SK-N-SH (cell line): ENCODE results near the gene IRF2BP2. TPM values are rescaled to one million over a fixed set of nuclear protein-coding genes. Genes with fewer than 3 reads are reported as not detected.

Experiments used
- CTCF ChIA-PET: fragments of 300-600, 350-600 bp; formaldehyde crosslinking; extraction: SDS; loops from one replicate; lab custom pipeline; 2021; lab: Yijun Ruan, JAX
- POLR2A ChIA-PET: fragments of 350-600 bp; sonication (Branson Sonifier 250); formaldehyde crosslinking; extraction: SDS; loops from one replicate; lab custom pipeline; 2020; ENCODE audit warnings: antibody characterized with exemption, inconsistent platforms; lab: Yijun Ruan, JAX
- DNase-seq: peaks from one replicate; pipeline ENCODE4 v3.0.0; 2012
- H2AFZ ChIP-seq: fragments of 200-600 bp; sonication (generic); 2 replicates; pipeline ENCODE4 v1.8.1; 2016; ENCODE audit warnings: antibody characterized with exemption, mild to moderate bottlenecking, low read depth
- H3F3A ChIP-seq: fragments of 200-600 bp; sonication (generic); replicated peaks from 2 replicates; pipeline ENCODE3; 2016; ENCODE audit warnings: antibody characterized with exemption, mild to moderate bottlenecking; ENCODE audit not compliant: insufficient read depth
- H3K27ac ChIP-seq, 2 experiments: fragments of 200-500 bp in 1 of 2; fragments of 200-600 bp in 1 of 2; sonication (Bioruptor generic) in 1 of 2; sonication (generic), shearing (Covaris generic) in 1 of 2; 2 replicates each; pipeline versions ENCODE4 v1.5.1 to v1.6.1; 2014 to 2016; ENCODE audit warnings: low read depth in 2 of 2, inconsistent platforms in 1 of 2, low read length in 1 of 2, mild to moderate bottlenecking in 1 of 2, mixed read lengths in 1 of 2
- H3K27me3 ChIP-seq: fragments of 200-600 bp; sonication (generic), shearing (Covaris generic); 2 replicates; pipeline ENCODE4 v1.6.1; 2016; ENCODE audit warnings: mixed run types; ENCODE audit not compliant: insufficient read depth
- H3K36me3 ChIP-seq, 2 experiments: fragments of 200-500 bp in 1 of 2; fragments of 200-600 bp in 1 of 2; sonication (Bioruptor generic) in 1 of 2; sonication (generic) in 1 of 2; replicated peaks in 1 of 2; 2 replicates each; pipeline versions ENCODE3 to v1.5.1; 2014 to 2016; ENCODE audit warnings: low read length in 1 of 2, mild to moderate bottlenecking in 1 of 2; ENCODE audit not compliant: insufficient read depth in 2 of 2, control insufficient read depth in 1 of 2
- H3K4me1 ChIP-seq, 2 experiments: fragments of 200-500 bp in 1 of 2; fragments of 200-600 bp in 1 of 2; sonication (Bioruptor generic) in 1 of 2; sonication (generic), shearing (Covaris generic) in 1 of 2; 2 replicates each; pipeline versions ENCODE4 v1.5.1 to v1.6.1; 2014 to 2016; ENCODE audit warnings: low read depth in 1 of 2, low read length in 1 of 2, mixed run types in 1 of 2; ENCODE audit not compliant: insufficient read depth in 2 of 2, control insufficient read depth in 1 of 2
- H3K4me2 ChIP-seq: fragments of 200-600 bp; sonication (generic), shearing (Covaris generic); 2 replicates; pipeline ENCODE4 v1.6.1; 2017; ENCODE audit warnings: mixed run types
- H3K4me3 ChIP-seq, 2 experiments: fragments of 200-500 bp in 1 of 2; fragments of 200-600 bp in 1 of 2; sonication (Bioruptor generic) in 1 of 2; sonication (generic), shearing (Covaris generic) in 1 of 2; 2 replicates each; pipeline versions ENCODE4 v1.5.1 to v1.8.1; 2014 to 2016; ENCODE audit warnings: low read depth in 2 of 2, inconsistent platforms in 1 of 2, low read length in 1 of 2, mild to moderate bottlenecking in 1 of 2, mixed read lengths in 1 of 2, moderate library complexity in 1 of 2
- H3K79me2 ChIP-seq: fragments of 200-600 bp; sonication (generic); 2 replicates; pipeline ENCODE4 v1.8.1; 2017; ENCODE audit warnings: mild to moderate bottlenecking; ENCODE audit not compliant: insufficient read depth
- H3K9ac ChIP-seq: fragments of 200-600 bp; sonication (generic); 2 replicates; pipeline ENCODE4 v1.6.1; 2017; ENCODE audit warnings: mixed run types
- H3K9me2 ChIP-seq: fragments of 200-600 bp; sonication (generic); 2 replicates; pipeline ENCODE4 v1.6.1; 2017; ENCODE audit warnings: mixed run types
- H3K9me3 ChIP-seq: fragments of 200-600 bp; sonication (generic); 2 replicates; pipeline ENCODE4 v1.6.1; 2017; ENCODE audit warnings: mixed run types, mild to moderate bottlenecking, moderate library complexity
- H4K20me1 ChIP-seq: fragments of 200-600 bp; sonication (generic); 2 replicates; pipeline ENCODE4 v1.6.1; 2017; ENCODE audit warnings: mild to moderate bottlenecking, mixed run types; ENCODE audit not compliant: insufficient read depth
- CHD2 ChIP-seq: fragments of 150-350 bp; IDR thresholded peaks from 2 replicates; pipeline ENCODE4 v1.6.1; 2018; ENCODE audit warnings: low read length; ENCODE audit not compliant: partially characterized antibody
- EP300 ChIP-seq, 2 experiments: IDR thresholded peaks; 2 replicates each; pipeline versions ENCODE4 v1.4.0 to v1.6.1; 2012; ENCODE audit warnings: borderline replicate concordance in 1 of 2, low read depth in 1 of 2, low read length in 1 of 2
- EZH2phosphoT487 ChIP-seq: fragments of 200-600 bp; sonication (generic); IDR thresholded peaks from 2 replicates; pipeline ENCODE4 v1.6.1; 2017; ENCODE audit warnings: low read depth, mixed run types, mild to moderate bottlenecking, antibody characterized with exemption, moderate library complexity, borderline replicate concordance
- FOXM1 ChIP-seq: IDR thresholded peaks from 2 replicates; pipeline ENCODE4 v1.4.0; 2012; ENCODE audit warnings: low read depth, mild to moderate bottlenecking
- GABPA ChIP-seq: IDR thresholded peaks from 2 replicates; pipeline ENCODE4 v1.4.0; 2012; ENCODE audit warnings: low read depth, mild to moderate bottlenecking
- GATA2 ChIP-seq: sonication (generic); formaldehyde crosslinking; IDR thresholded peaks from 2 replicates; pipeline ENCODE4 v1.5.0; 2020; ENCODE audit warnings: mild to moderate bottlenecking, missing genetic modification reagents
- JUND ChIP-seq: IDR thresholded peaks from 2 replicates; pipeline ENCODE4 v1.4.0; 2012
- MAX ChIP-seq: IDR thresholded peaks from 2 replicates; pipeline ENCODE4 v1.4.0; 2012; ENCODE audit warnings: low read depth
- MEF2A ChIP-seq: IDR thresholded peaks from 2 replicates; pipeline ENCODE4 v1.4.0; 2012; ENCODE audit warnings: low read depth, borderline replicate concordance
- NFIC ChIP-seq: IDR thresholded peaks from 2 replicates; pipeline ENCODE4 v1.4.0; 2012; ENCODE audit warnings: borderline replicate concordance
- NRF1 ChIP-seq: IDR thresholded peaks from 2 replicates; pipeline ENCODE4 v1.6.1; 2012; ENCODE audit warnings: low read depth, mild to moderate bottlenecking, low read length
- RAD21 ChIP-seq: IDR thresholded peaks from 2 replicates; pipeline ENCODE4 v1.6.1; 2012; ENCODE audit warnings: mild to moderate bottlenecking, low read length
- RCOR1 ChIP-seq: fragments of 150-350 bp; IDR thresholded peaks from 2 replicates; pipeline ENCODE4 v1.6.1; 2017; ENCODE audit warnings: antibody characterized with exemption, low read length
- REST ChIP-seq: IDR thresholded peaks from 2 replicates; pipeline ENCODE4 v1.6.1; 2012; ENCODE audit warnings: mild to moderate bottlenecking, low read depth, low read length, moderate library complexity
- RXRA ChIP-seq: IDR thresholded peaks from 2 replicates; pipeline ENCODE4 v1.4.0; 2012; ENCODE audit warnings: low read depth, mild to moderate bottlenecking, borderline replicate concordance
- SIN3A ChIP-seq: IDR thresholded peaks from 2 replicates; pipeline ENCODE4 v1.6.1; 2012; ENCODE audit warnings: low read depth, mild to moderate bottlenecking, low read length, moderate library complexity, borderline replicate concordance
- SMC3 ChIP-seq: IDR thresholded peaks from 2 replicates; pipeline ENCODE4 v1.6.1; 2012; ENCODE audit warnings: low read depth, low read length, improper control_type of control experiment
- TAF1 ChIP-seq: IDR thresholded peaks from 2 replicates; pipeline ENCODE4 v1.6.1; 2012; ENCODE audit warnings: low read depth, mild to moderate bottlenecking, low read length, moderate library complexity, borderline replicate concordance
- TCF12 ChIP-seq: IDR thresholded peaks from 2 replicates; pipeline ENCODE4 v1.4.0; 2012
- TEAD4 ChIP-seq: IDR thresholded peaks from 2 replicates; pipeline ENCODE4 v1.4.0; 2012; ENCODE audit warnings: mild to moderate bottlenecking, borderline replicate concordance; ENCODE audit not compliant: insufficient read depth
- USF2 ChIP-seq: fragments of 150-350 bp; IDR thresholded peaks from 2 replicates; pipeline ENCODE4 v1.6.1; 2017; ENCODE audit warnings: antibody characterized with exemption, low read length, low read depth, borderline replicate concordance
- YY1 ChIP-seq: IDR thresholded peaks from 2 replicates; pipeline ENCODE4 v1.4.0; 2012; ENCODE audit warnings: low read depth, mild to moderate bottlenecking
- WGBS: methylation state at CpG from one replicate; pipeline ENCODE4 v1.1.6; 2017; ENCODE audit warnings: low lambda C conversion rate; 5-methylcytosine and 5-hydroxymethylcytosine counted together
- polyA plus RNA-seq, 3 experiments: library from polyadenylated mRNA; depleted of rRNA; stranded (reverse); fragments of >200 nt; gene quantifications; 2 replicates each; pipeline ENCODE4 v1.2.3, GENCODE V29; 2012
- TF ChIP-seq, protein P1 (sequence below): IDR thresholded peaks from 2 replicates; pipeline ENCODE4 v1.4.0; 2012; ENCODE audit warnings: low read depth, borderline replicate concordance
- TF ChIP-seq, protein P2 (sequence below): fragments of 200-600 bp; sonication (generic); IDR thresholded peaks from 2 replicates; pipeline ENCODE4 v1.6.1; 2017; ENCODE audit warnings: antibody characterized with exemption, mild to moderate bottlenecking, moderate library complexity
- TF ChIP-seq, protein P3 (sequence below): IDR thresholded peaks from 2 replicates; pipeline ENCODE4; 2012

Gene IRF2BP2
- polyA plus RNA-seq, 1 of the 3 experiments (the other 2 are of a cell fraction): 73.9 TPM

DNA sequence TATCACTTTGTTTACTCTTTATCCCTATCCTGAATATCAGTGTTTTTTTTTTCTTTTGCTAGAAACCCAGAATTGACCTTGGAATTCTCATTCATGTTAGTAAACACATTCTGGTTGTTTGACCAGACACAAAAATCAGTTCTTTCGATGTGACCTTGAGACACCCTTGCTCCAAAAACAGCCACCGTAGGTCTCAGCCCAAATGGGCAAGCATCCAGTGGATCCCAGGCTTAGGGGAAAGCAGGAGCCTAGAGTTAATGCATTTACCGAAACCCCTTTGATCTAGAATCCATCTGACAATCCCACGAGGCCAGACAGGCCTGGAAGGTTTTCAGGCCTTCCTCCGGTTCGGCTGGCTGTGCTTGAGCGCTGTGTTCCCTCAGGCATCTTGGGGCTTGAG lies 47.6 kb downstream of the IRF2BP2 start:
- H3K9me3 ChIP-seq: no peaks in the 10 kb centered on the region
- H3K4me3 ChIP-seq: no peak overlapping the region
- ChIA-PET POLR2A (interaction anchor here (1.0 to 1.4 kb wide), 2 partner anchors 9 to 17 kb away, joined by 4 to 8 read pairs; no protein-coding TSS in a partner anchor), CTCF (interaction anchor here (0.9 to 2.8 kb wide), 4 partner anchors 9 to 44 kb away, joined by 3 to 10 read pairs (median 6); no protein-coding TSS in a partner anchor)
- no peaks in the 10 kb centered on the region for H4K20me1 ChIP-seq
- no peak overlapping the region for H3K9ac ChIP-seq
- H3K79me2 ChIP-seq: no peaks in the 10 kb centered on the region; the same call in 1 of the 2 replicates
- no peaks in the 10 kb centered on the region for H3K9me2 ChIP-seq
- no peaks in the 10 kb centered on the region for H3K36me3 ChIP-seq
- no peak overlapping the region for H2AFZ ChIP-seq
- 62% methylated on average over 7 of the region's 7 CpGs for WGBS
- H3K27ac ChIP-seq: peak overlapping the region in 1 of 2 experiments; percentile 97; a peak in 2 of 4 replicates
- peak; percentile 75 for DNase-seq
- H3F3A ChIP-seq: peaks cover 3% of the 10 kb centered on the region
- no peaks in the 10 kb centered on the region for H3K27me3 ChIP-seq
- no peak overlapping the region for H3K4me2 ChIP-seq
- peaks cover 11 to 52% of the 10 kb centered on the region in 2 experiments; a peak in 3 of 4 replicates for H3K4me1 ChIP-seq
- TF ChIP-seq RAD21 (peak; percentile 45), EP300 (IDR thresholded peaks at IDR 0.05; ENCODE audit: borderline replicate concordance in 1 of 2, low read depth in 1 of 2, low read length in 1 of 2) (peak in 1 of 2 experiments; percentile 95; a peak in 2 of 4 replicates), MEF2A (no peak), GATA2 (CRISPR knock-in tag) (peak; percentile 74), REST (no peak), CHD2 (peak; percentile 77), MAX (no peak), YY1 (no peak), EZH2phosphoT487 (no peak), NRF1 (no peak), SMC3 (no peak), RXRA (no peak), NFIC (peak; percentile 6; the same call in 1 of the 2 replicates), RCOR1 (peak; percentile 91), TEAD4 (no peak), GABPA (no peak), TAF1 (no peak), FOXM1 (no peak), JUND (no peak), USF2 (no peak), SIN3A (no peak), TCF12 (peak; percentile 45; the same call in 1 of the 2 replicates)
- TF ChIP-seq, protein P1, sequence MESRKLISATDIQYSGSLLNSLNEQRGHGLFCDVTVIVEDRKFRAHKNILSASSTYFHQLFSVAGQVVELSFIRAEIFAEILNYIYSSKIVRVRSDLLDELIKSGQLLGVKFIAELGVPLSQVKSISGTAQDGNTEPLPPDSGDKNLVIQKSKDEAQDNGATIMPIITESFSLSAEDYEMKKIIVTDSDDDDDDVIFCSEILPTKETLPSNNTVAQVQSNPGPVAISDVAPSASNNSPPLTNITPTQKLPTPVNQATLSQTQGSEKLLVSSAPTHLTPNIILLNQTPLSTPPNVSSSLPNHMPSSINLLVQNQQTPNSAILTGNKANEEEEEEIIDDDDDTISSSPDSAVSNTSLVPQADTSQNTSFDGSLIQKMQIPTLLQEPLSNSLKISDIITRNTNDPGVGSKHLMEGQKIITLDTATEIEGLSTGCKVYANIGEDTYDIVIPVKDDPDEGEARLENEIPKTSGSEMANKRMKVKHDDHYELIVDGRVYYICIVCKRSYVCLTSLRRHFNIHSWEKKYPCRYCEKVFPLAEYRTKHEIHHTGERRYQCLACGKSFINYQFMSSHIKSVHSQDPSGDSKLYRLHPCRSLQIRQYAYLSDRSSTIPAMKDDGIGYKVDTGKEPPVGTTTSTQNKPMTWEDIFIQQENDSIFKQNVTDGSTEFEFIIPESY: no peak
- TF ChIP-seq, protein P2, sequence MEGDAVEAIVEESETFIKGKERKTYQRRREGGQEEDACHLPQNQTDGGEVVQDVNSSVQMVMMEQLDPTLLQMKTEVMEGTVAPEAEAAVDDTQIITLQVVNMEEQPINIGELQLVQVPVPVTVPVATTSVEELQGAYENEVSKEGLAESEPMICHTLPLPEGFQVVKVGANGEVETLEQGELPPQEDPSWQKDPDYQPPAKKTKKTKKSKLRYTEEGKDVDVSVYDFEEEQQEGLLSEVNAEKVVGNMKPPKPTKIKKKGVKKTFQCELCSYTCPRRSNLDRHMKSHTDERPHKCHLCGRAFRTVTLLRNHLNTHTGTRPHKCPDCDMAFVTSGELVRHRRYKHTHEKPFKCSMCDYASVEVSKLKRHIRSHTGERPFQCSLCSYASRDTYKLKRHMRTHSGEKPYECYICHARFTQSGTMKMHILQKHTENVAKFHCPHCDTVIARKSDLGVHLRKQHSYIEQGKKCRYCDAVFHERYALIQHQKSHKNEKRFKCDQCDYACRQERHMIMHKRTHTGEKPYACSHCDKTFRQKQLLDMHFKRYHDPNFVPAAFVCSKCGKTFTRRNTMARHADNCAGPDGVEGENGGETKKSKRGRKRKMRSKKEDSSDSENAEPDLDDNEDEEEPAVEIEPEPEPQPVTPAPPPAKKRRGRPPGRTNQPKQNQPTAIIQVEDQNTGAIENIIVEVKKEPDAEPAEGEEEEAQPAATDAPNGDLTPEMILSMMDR: no peak
- TF ChIP-seq, protein P3, sequence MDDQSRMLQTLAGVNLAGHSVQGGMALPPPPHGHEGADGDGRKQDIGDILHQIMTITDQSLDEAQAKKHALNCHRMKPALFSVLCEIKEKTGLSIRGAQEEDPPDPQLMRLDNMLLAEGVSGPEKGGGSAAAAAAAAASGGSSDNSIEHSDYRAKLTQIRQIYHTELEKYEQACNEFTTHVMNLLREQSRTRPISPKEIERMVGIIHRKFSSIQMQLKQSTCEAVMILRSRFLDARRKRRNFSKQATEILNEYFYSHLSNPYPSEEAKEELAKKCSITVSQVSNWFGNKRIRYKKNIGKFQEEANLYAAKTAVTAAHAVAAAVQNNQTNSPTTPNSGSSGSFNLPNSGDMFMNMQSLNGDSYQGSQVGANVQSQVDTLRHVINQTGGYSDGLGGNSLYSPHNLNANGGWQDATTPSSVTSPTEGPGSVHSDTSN: no peak
